GM12872 (cell line): Measurements from ENCODE around the gene SV2B.
A peak's percentile ranks its signal among the peaks of the same experiment; 100 is the strongest.

Source experiments
- CTCF ChIP-seq: IDR thresholded peaks from 3 replicates; pipeline ENCODE4 v1.5.1; 2011; ENCODE audit warnings: low read depth, mild to moderate bottlenecking, low read length, moderate library complexity; ENCODE audit not compliant: insufficient read depth

Gene SV2B

GRCh38 chr15:91142106-91142744, 42.2 kb downstream of the SV2B start:
- TF ChIP-seq CTCF = peak; percentile 52

- TF ChIP-seq CTCF = no peak
Measured at GRCh38 chr15:91142946-91143345, 42.9 kb downstream of the SV2B start.

GRCh38 chr15:91146728-91147127, 46.7 kb downstream of the SV2B start:
- no peak for TF ChIP-seq CTCF

GRCh38 chr15:91148243-91148642, 48.2 kb downstream of the SV2B start:
- TF ChIP-seq CTCF = no peak

GRCh38 chr15:91150502-91151160, 50.6 kb downstream of the SV2B start:
- no peak for TF ChIP-seq CTCF

GRCh38 chr15:91151781-91152563, 51.9 kb downstream of the SV2B start:
- TF ChIP-seq CTCF = no peak

- no peak for TF ChIP-seq CTCF
Measured at GRCh38 chr15:91152896-91153581, 53.0 kb downstream of the SV2B start.
